Suprapubic skin (tissue), 4 donors: Measurements from ENCODE around the gene PKD2L2. TPM values are rescaled to one million over a fixed set of nuclear protein-coding genes. Genes with fewer than 3 reads are reported as not detected.
"Not testable (repeated sequence)": the region's sequence is repeated elsewhere in the genome, so short reads cannot be mapped to it uniquely, and the experiment has no call there.

ENCODE experiments used
- DNase-seq, 2 donors: peaks; one replicate each; pipeline ENCODE4 v3.0.0-alpha.2; 2019; ENCODE audit warnings: low spot score in 2 of 2
- H3K27ac ChIP-seq: fragments of 200-600 bp; sonication (generic); one replicate; pipeline ENCODE4 v1.5.1; 2019
- H3K27me3 ChIP-seq: fragments of 200-600 bp; sonication (generic); one replicate; pipeline ENCODE4 v1.5.1; 2019
- H3K36me3 ChIP-seq: fragments of 200-600 bp; sonication (generic); one replicate; pipeline ENCODE4 v1.5.1; 2019
- H3K4me1 ChIP-seq: fragments of 200-600 bp; sonication (generic); one replicate; pipeline ENCODE4 v1.5.1; 2019
- H3K4me3 ChIP-seq: fragments of 200-600 bp; sonication (generic); one replicate; pipeline ENCODE4 v1.5.1; 2019; ENCODE audit warnings: mild to moderate bottlenecking
- H3K9me3 ChIP-seq: fragments of 200-600 bp; sonication (generic); one replicate; pipeline ENCODE4 v1.5.1; 2019
- EP300 ChIP-seq: sonication (generic); formaldehyde crosslinking; IDR thresholded peaks from one replicate; pipeline ENCODE4 v1.6.1; 2017; ENCODE audit warnings: antibody characterized with exemption
- POLR2A ChIP-seq, 2 donors: fragments of 450-650 bp; IDR thresholded peaks; one replicate each; pipeline ENCODE4 v1.6.1; 2017; ENCODE audit warnings: antibody characterized with exemption in 2 of 2, mild to moderate bottlenecking in 2 of 2, moderate library complexity in 2 of 2
- POLR2AphosphoS5 ChIP-seq, 3 donors: sonication (generic); formaldehyde crosslinking; IDR thresholded peaks; one replicate each; pipeline ENCODE4 v1.6.1; 2017; ENCODE audit warnings: antibody characterized with exemption in 3 of 3
- WGBS: methylation state at CpG from one replicate; pipeline ENCODE4 v1.1.5; 2018; 5-methylcytosine and 5-hydroxymethylcytosine counted together
- total RNA-seq, 4 donors: library from RNA; depleted of rRNA; stranded (reverse); fragments of >200 nt; gene quantifications; one replicate each; pipeline ENCODE4 v1.1.0, GENCODE V29; 2016
- TF ChIP-seq, protein P1 (sequence below), 2 donors: fragments of 200-600 bp in 1 of 2; fragments of 450-650 bp in 1 of 2; sonication (generic) in 1 of 2; IDR thresholded peaks; one replicate each; pipeline ENCODE4 v1.5.1; 2016 to 2019; ENCODE audit warnings: antibody characterized with exemption in 2 of 2, mild to moderate bottlenecking in 1 of 2, moderate library complexity in 1 of 2

PKD2L2 gene
- not detected for total RNA-seq

- peak within 1 kb of the TSS; percentile 50 for H3K4me3 ChIP-seq
- H3K36me3 ChIP-seq, result no peaks in the 10 kb centered on the region
- peak; percentile 78 to 85 for DNase-seq
- WGBS, result 16% methylated on average over 49 of the region's 59 CpGs
- no peaks in the 10 kb centered on the region for H3K9me3 ChIP-seq
- peak within 1 kb of the TSS; percentile 80 for H3K27ac ChIP-seq
- H3K4me1 ChIP-seq, result peaks cover 12% of the 10 kb centered on the region
- peak in 1 of 2 donors; percentile 4 for TF ChIP-seq POLR2A (IDR thresholded peaks at IDR 0.05)
- no peak for TF ChIP-seq POLR2AphosphoS5 (IDR thresholded peaks at IDR 0.05)
- TF ChIP-seq EP300, result no peak
- TF ChIP-seq, protein P1, sequence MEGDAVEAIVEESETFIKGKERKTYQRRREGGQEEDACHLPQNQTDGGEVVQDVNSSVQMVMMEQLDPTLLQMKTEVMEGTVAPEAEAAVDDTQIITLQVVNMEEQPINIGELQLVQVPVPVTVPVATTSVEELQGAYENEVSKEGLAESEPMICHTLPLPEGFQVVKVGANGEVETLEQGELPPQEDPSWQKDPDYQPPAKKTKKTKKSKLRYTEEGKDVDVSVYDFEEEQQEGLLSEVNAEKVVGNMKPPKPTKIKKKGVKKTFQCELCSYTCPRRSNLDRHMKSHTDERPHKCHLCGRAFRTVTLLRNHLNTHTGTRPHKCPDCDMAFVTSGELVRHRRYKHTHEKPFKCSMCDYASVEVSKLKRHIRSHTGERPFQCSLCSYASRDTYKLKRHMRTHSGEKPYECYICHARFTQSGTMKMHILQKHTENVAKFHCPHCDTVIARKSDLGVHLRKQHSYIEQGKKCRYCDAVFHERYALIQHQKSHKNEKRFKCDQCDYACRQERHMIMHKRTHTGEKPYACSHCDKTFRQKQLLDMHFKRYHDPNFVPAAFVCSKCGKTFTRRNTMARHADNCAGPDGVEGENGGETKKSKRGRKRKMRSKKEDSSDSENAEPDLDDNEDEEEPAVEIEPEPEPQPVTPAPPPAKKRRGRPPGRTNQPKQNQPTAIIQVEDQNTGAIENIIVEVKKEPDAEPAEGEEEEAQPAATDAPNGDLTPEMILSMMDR (IDR thresholded peaks at IDR 0.05), result no peak
- H3K27me3 ChIP-seq, result no peaks in the 10 kb centered on the region
These were observed at the start of gene PKD2L2 for GRCh38 chr5:137888863-137889759. PKD2L2 (plus strand) TSS chr5:137889457; CDS start chr5:137889492, 35 bp downstream.

DNA sequence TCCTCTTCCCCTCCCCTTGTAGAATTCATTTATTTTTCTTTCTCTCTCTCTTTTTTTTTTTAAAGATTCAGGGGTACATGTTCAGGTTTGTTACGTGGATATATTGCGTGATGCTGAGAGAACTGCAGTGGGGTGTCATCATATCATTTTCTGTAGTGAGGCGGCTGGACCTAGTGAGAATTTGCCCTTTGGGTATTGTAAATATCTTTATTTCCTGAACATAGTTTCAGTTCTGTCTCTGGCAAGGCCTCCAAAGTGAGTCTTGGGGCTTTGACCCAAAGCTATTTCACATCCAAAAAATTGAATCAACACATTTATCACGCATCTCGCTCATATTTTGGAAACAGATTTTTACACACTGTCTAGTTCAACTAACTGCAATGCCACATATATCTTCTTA lies 47.0 kb upstream of the PKD2L2 start:
- H3K27me3 ChIP-seq, result no peaks in the 10 kb centered on the region
- no peak for DNase-seq
- H3K4me3 ChIP-seq, result no peak overlapping the region
- H3K9me3 ChIP-seq, result no peaks in the 10 kb centered on the region
- no peak overlapping the region for H3K27ac ChIP-seq
- 80% methylated on average over 5 of the region's 5 CpGs for WGBS
- TF ChIP-seq EP300, result no peak
- H3K36me3 ChIP-seq, result no peaks in the 10 kb centered on the region
- H3K4me1 ChIP-seq, result peaks cover 7% of the 10 kb centered on the region

- H3K9me3 ChIP-seq, result no peaks in the 10 kb centered on the region
- H3K27me3 ChIP-seq, result no peaks in the 10 kb centered on the region
- TF ChIP-seq POLR2AphosphoS5 (IDR thresholded peaks at IDR 0.05) (no peak), POLR2A (IDR thresholded peaks at IDR 0.05) (no peak), EP300 (no peak)
- TF ChIP-seq, protein P1 (IDR thresholded peaks at IDR 0.05), result no peak
- peaks cover 3% of the 10 kb centered on the region for H3K4me1 ChIP-seq
- H3K27ac ChIP-seq, result no peak overlapping the region
- no peak for DNase-seq
- no peaks in the 10 kb centered on the region for H3K36me3 ChIP-seq
- 89% methylated on average over 4 of the region's 4 CpGs for WGBS
- no peak overlapping the region for H3K4me3 ChIP-seq
These were observed 45.5 kb upstream of the PKD2L2 start for GRCh38 chr5:137843676-137844299.

DNA sequence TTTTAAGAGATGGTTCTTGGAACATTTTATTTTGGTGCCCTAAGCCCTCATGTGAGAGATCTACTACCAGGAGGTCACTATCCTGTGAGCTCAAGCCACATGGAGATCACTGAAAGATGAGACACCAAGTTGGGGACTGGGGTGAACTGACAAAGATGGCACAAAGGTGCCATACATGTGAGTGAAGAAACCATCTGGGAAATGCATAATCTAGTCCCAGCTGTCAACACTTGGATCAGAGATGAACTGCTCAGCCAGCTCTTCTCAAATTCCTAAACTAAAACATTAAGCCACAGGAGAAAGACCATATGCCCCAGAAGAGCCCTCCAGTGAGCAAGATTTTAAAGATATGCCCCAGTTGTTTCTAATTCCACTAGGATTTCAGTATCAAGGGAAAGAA lies 43.8 kb upstream of the PKD2L2 start:
- H3K4me1 ChIP-seq, result no peaks in the 10 kb centered on the region
- TF ChIP-seq EP300, result no peak
- TF ChIP-seq, protein P1 (IDR thresholded peaks at IDR 0.05), result no peak
- TF ChIP-seq POLR2A (IDR thresholded peaks at IDR 0.05), result no peak
- TF ChIP-seq POLR2AphosphoS5 (IDR thresholded peaks at IDR 0.05), result no peak
- H3K27me3 ChIP-seq, result no peaks in the 10 kb centered on the region
- no peak overlapping the region for H3K27ac ChIP-seq
- no peak overlapping the region for H3K4me3 ChIP-seq
- no peak for DNase-seq
- no peaks in the 10 kb centered on the region for H3K36me3 ChIP-seq
- no peaks in the 10 kb centered on the region for H3K9me3 ChIP-seq

- Histone ChIP-seq H3K9me3 (no peaks in the 10 kb centered on the region), H3K27me3 (no peaks in the 10 kb centered on the region), H3K4me3 (no peak overlapping the region), H3K4me1 (no peaks in the 10 kb centered on the region), H3K36me3 (no peaks in the 10 kb centered on the region), H3K27ac (no peak overlapping the region)
- no peak for DNase-seq
- TF ChIP-seq POLR2A (IDR thresholded peaks at IDR 0.05), result no peak
- 96% methylated on average over 6 of the region's 6 CpGs for WGBS
These were observed 41.6 kb upstream of the PKD2L2 start for GRCh38 chr5:137847687-137848086.

DNA sequence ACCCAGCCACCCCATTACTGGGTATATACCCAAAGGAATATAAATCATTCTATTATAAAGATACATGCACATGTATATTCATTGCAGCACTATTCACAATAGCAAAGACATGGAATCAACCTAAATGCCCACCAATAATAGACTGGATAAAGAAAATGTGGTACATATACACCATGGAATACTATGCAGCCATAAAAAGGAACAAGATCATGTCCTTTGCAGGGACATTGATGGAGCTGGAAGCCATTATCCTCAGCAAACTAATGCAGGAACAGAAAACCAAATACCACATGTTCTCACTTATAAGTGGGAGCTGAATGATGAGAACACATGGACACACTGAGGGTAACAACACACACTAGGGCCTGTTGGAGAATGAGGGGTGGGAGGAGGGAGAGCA lies 36.1 kb upstream of the PKD2L2 start:
- H3K4me1 ChIP-seq, H3K27ac ChIP-seq, DNase-seq, H3K9me3 ChIP-seq, H3K36me3 ChIP-seq, H3K27me3 ChIP-seq, H3K4me3 ChIP-seq: not testable (repeated sequence)
